GM12801 (cell line): ENCODE results near the gene ABHD3.

Experiments
- CTCF ChIP-seq: IDR thresholded peaks from one replicate; pipeline ENCODE4 v1.5.1; 2011; ENCODE audit warnings: control low read depth; ENCODE audit not compliant: insufficient read length; ENCODE audit errors: extremely low read depth

Gene ABHD3

GRCh38 chr18:21741562-21742314, 37.2 kb upstream of the ABHD3 start:
- no peak for TF ChIP-seq CTCF

GRCh38 chr18:21741312-21741561, 36.7 kb upstream of the ABHD3 start:
- TF ChIP-seq CTCF = no peak

GRCh38 chr18:21740538-21741311, 36.2 kb upstream of the ABHD3 start, which contains the start of gene MIB1:
Gene MIB1 (plus strand): TSS chr18:21740792. CDS start chr18:21741584, 792 bp downstream.
- no peak for TF ChIP-seq CTCF

- no peak for TF ChIP-seq CTCF
Observed at GRCh38 chr18:21739604-21740537, 35.3 kb upstream of the ABHD3 start.

- TF ChIP-seq CTCF = no peak
Observed at GRCh38 chr18:21735452-21736015, 31.0 kb upstream of the ABHD3 start.

- TF ChIP-seq CTCF = no peak
Observed at GRCh38 chr18:21733011-21733410, 28.4 kb upstream of the ABHD3 start.

GRCh38 chr18:21727702-21728101, 23.1 kb upstream of the ABHD3 start:
- TF ChIP-seq CTCF = no peak
